ENCODE data around the gene CDK2AP2. TPM values are rescaled to one million over a fixed set of nuclear protein-coding genes. Genes with fewer than 3 reads are reported as not detected.
A peak's percentile ranks its signal among the peaks of the same experiment; 100 is the strongest.

Gene CDK2AP2
- total and polyA plus RNA-seq, 10 of the 15 experiments (the other 5 are each of a cell fraction or from before 2014, with no cell fraction given) = 8.0 to 177 (median 40.9) TPM

DNA sequence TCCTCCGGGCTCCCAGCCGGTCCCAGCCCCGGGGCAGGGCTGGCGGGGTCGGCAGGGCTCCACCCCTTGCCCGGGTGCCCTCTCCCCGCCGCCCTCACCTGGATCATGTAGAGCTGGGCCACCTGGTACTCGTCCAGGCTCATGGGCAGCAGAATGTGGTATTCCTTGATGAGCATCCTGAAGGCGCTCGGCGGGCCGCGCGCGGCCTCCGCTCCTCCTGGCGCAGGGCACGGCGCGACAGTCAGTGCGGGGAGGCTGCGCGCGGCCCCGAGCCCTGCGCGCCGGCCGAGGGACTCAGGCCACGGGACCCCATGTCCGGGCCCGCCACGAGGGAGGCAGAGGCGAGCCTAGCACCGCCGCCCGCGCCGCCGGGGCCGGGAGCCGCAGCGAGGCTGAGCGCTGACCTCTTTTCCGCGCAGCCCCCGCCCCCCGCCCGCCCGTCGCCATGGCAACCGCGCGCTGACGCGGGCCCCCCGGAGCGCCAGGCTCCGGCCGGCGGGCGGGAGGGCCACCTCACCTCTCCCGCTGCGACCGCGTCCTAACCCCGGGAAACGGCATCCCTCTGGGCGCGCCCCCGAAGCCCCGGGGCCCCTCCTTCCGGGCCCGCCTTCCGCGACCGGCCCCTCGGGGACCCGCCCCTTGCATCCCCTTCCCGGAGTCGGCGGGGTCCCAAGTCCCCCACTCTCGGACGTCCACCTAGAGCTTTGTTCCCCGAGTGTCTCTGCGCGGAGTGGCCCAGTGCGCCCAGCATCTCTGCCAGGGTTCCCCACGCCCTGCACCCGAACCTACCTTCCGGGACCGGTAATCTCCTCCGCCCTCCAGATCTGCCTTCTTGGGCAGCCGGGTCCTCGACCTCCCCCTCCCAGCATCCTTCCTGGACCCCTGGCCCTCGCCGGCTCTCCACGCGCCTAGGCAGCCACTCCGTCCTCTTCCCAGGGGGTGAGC lies 3.7 kb downstream of the CDK2AP2 start:
- Histone ChIP-seq H3K27me3 (replicated peaks in 1 of 2; ENCODE audit: control insufficient read depth in 2 of 2, insufficient read depth in 2 of 2, low read length in 1 of 2) (no peaks in the 10 kb centered on the region), H3K36me3 (ENCODE audit: control insufficient read depth in 2 of 2, insufficient read depth in 2 of 2, low read length in 1 of 2) (peaks cover 0 to 3% of the 10 kb centered on the region in 2 experiments; a peak in 2 of 4 replicates), H3K9ac (ENCODE audit: control insufficient read depth, insufficient read depth, low read length) (peak overlapping the region; percentile 73), H4K20me1 (ENCODE audit: control insufficient read depth, insufficient read depth) (no peaks in the 10 kb centered on the region), H2AFZ (ENCODE audit: control insufficient read depth, low read depth, low read length) (peak overlapping the region; percentile 41), H3K4me3 (peak overlapping the region; percentile 94), H3K4me1 (ENCODE audit: control insufficient read depth, insufficient read depth, low read length) (peaks cover 27% of the 10 kb centered on the region), H3K27ac (ENCODE audit: control insufficient read depth, insufficient read depth) (peak overlapping the region; percentile 82), H3K79me2 (ENCODE audit: control insufficient read depth, insufficient read depth, low read length) (peaks cover 32% of the 10 kb centered on the region), H3K4me2 (ENCODE audit: control insufficient read depth, insufficient read depth) (peak overlapping the region; percentile 99), H3K9me3 (replicated peaks; ENCODE audit: control insufficient read depth, insufficient read depth, low read length) (no peaks in the 10 kb centered on the region)
- RAD21 ChIA-PET (ENCODE audit: unreplicated experiment) = interaction anchor here (1.2 to 2.8 kb wide), 4 partner anchors 17 to 103 kb away, joined by 3 to 19 read pairs (median 10); partner anchors contain the start of genes PPP1CA and PTPRCAP
- POLR2A ChIA-PET = interaction anchor here (1.2 to 2.3 kb wide), 3 partner anchors 19 to 103 kb away, joined by 4 to 14 read pairs (median 4); partner anchors contain the start of genes PPP1CA and TBC1D10C
- in situ Hi-C loops (cut with MboI) = no loop called here
- intact Hi-C loops (cut with micrococcal nuclease; ENCODE audit: unreplicated experiment) = no loop called here
- ATAC-seq (no peak), FAIRE-seq (no peak), DNase-seq (ENCODE audit: low read depth, low spot score) (no peak)
- 7% methylated on average over 78 of the region's 101 CpGs for WGBS (ENCODE audit: insufficient coverage, insufficient replicate concordance, low lambda C conversion rate, missing lambda C conversion rate)
- 0 out of 2 replicates have a peak, but pooled peaks have one; percentile 32 for TF ChIP-seq NBN (IDR thresholded peaks at IDR 0.05)
- 0 out of 2 replicates have a peak, but pooled peaks have one; percentile 46 for TF ChIP-seq HDGF (IDR thresholded peaks at IDR 0.05)
- TF ChIP-seq BHLHE40 (IDR thresholded peaks at IDR 0.05; ENCODE audit: borderline replicate concordance in 1 of 2, low read depth in 2 of 2, low read length in 1 of 2) = 0 out of 4 replicates have a peak, but pooled peaks of 1 of the 2 experiments have one; percentile 7
- peak; percentile 34; the same call in 1 of the 2 replicates for TF ChIP-seq NR2F1 (conservative IDR thresholded peaks at IDR 0.05)
- TF ChIP-seq DPF2 (IDR thresholded peaks at IDR 0.05) = peak; percentile 7; the same call in 1 of the 2 replicates
- no peak for TF ChIP-seq NFYA (IDR thresholded peaks at IDR 0.05; ENCODE audit: borderline replicate concordance, low read depth, low read length)
- no peak for TF ChIP-seq MEF2A (IDR thresholded peaks at IDR 0.05; ENCODE audit: insufficient read depth, low read depth, low read length)
- SMC1A ChIA-PET (ENCODE audit: uncharacterized antibody, unreplicated experiment) = interaction anchor here (4.3 kb wide), 1 partner anchor 18 kb away, joined by 23 read pairs; no protein-coding TSS in a partner anchor
- CTCF ChIA-PET = interaction anchor here (0.6 to 2.9 kb wide), 3 partner anchors 18 to 148 kb away, joined by 3 to 30 read pairs (median 4); no protein-coding TSS in a partner anchor
- BruUV-seq (replicated peaks) = no TSS peak

All from GM12878 (cell line).